Measurements from ENCODE around the gene STK38L. TPM values are rescaled to one million over a fixed set of nuclear protein-coding genes. Genes with fewer than 3 reads are reported as not detected.

STK38L gene
- total and polyA plus RNA-seq, 2 of the 8 experiments (the other 6 are each of a cell fraction or from before 2014, with no cell fraction given): 8.1 to 63.6 TPM

DNA sequence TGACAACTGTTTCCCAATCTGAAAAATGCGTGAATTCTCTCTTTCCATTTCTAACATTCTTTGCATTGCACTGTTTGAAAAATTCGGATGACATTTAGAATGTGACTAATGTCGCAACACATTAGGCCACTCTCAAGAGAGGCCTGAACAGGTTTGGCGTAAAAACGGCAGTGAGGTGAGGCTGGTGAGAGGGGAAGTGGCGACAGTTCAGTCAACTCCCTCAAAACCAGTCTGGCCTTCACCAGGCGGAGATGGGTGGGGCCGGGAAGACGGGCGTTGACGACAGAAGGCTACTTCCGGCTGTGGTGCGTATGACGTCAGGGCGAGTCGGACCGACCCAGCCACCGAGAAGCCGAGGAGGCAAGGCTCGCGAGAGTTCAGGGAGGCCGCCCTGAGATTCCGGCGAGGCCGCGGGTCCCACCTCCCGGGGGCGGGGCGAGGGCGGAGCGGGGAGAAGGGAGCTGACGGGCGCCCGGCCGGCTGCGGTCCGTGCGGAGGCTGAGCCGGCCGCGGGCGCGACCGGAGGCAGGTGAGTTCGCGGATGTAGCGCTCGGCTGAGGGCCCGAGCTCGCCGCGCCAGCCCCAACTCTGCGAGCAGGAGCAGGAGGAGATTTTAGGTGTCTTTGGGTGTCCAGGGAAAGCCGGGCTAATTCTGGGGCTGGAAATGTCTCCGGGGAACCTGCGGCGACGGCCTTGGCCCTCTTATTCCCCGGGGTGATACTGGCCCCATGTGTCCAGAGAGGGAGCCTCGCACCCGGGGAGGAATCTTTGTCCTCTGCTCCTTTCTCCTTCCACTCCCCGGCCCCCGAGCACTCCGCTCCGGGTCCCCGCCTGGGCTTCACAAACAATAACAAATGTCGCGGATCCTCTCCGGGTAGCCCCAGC, at the start of gene STK38L (continued):
- no peak for TF ChIP-seq FOSL1 (IDR thresholded peaks at IDR 0.05; ENCODE audit: insufficient read depth, low read depth, low read length)
- no peak for TF ChIP-seq CBX8 (IDR thresholded peaks at IDR 0.05; ENCODE audit: borderline replicate concordance, low read depth, low read length)
- TF ChIP-seq RFX5 (IDR thresholded peaks at IDR 0.05; ENCODE audit: borderline replicate concordance, low read depth, low read length): no peak
- peak; percentile 80 for TF ChIP-seq KDM4A (IDR thresholded peaks at IDR 0.05; ENCODE audit: low read depth, low read length, severe bottlenecking)
- no peak for TF ChIP-seq HDAC6 (IDR thresholded peaks at IDR 0.05; ENCODE audit: low read depth, low read length)
- no peak for TF ChIP-seq ZNF274 (IDR thresholded peaks at IDR 0.05; ENCODE audit: borderline replicate concordance, extremely low read depth, low read length)
- TF ChIP-seq CREB1 (IDR thresholded peaks at IDR 0.05): peak; percentile 99
- TF ChIP-seq SIN3A (conservative IDR thresholded peaks at IDR 0.05 in 1 of 2, IDR thresholded peaks at IDR 0.05 in 1 of 2; ENCODE audit: low read depth in 1 of 2, low read length in 2 of 2): peak in 1 of 2 experiments; percentile 48; a peak in 2 of 4 replicates
- no peak for TF ChIP-seq CTBP2 (IDR thresholded peaks at IDR 0.05; ENCODE audit: borderline replicate concordance, insufficient read depth, insufficient read length, low read length)
- peak; percentile 87 for TF ChIP-seq TAF1 (IDR thresholded peaks at IDR 0.05; ENCODE audit: low read depth, low read length)
- peak; percentile 80 for TF ChIP-seq BRCA1 (IDR thresholded peaks at IDR 0.05; ENCODE audit: low read depth, low read length)
- no peak for TF ChIP-seq SUZ12 (IDR thresholded peaks at IDR 0.05; ENCODE audit: low read length)
- no peak for TF ChIP-seq MAFK (IDR thresholded peaks at IDR 0.05; ENCODE audit: low read depth, low read length)
- no peak for TF ChIP-seq SRF (IDR thresholded peaks at IDR 0.05; ENCODE audit: low read depth, low read length)
- no peak for TF ChIP-seq BACH1 (IDR thresholded peaks at IDR 0.05; ENCODE audit: low read length)
- peak; percentile 73 to 94 for TF ChIP-seq POLR2A (IDR thresholded peaks at IDR 0.05; ENCODE audit: control extremely low read depth in 1 of 2, low read depth in 2 of 2, low read length in 2 of 2)
- no peak; a peak in 1 of 3 replicates for TF ChIP-seq EP300 (IDR thresholded peaks at IDR 0.05; ENCODE audit: borderline replicate concordance in 1 of 2, low read depth in 2 of 2, low read length in 2 of 2)
- TF ChIP-seq CEBPB (IDR thresholded peaks at IDR 0.05; ENCODE audit: low read depth, low read length): peak; percentile 85
- TF ChIP-seq POU5F1 (IDR thresholded peaks at IDR 0.05; ENCODE audit: low read depth, low read length): no peak

Data from H1 (cell line).